Measurements from ENCODE around the gene ZBTB47. TPM values are rescaled to one million over a fixed set of nuclear protein-coding genes. Genes with fewer than 3 reads are reported as not detected.

ZBTB47 gene
- total and polyA plus RNA-seq, 8 donors = 10.1 to 40.3 (median 23.4) TPM

DNA sequence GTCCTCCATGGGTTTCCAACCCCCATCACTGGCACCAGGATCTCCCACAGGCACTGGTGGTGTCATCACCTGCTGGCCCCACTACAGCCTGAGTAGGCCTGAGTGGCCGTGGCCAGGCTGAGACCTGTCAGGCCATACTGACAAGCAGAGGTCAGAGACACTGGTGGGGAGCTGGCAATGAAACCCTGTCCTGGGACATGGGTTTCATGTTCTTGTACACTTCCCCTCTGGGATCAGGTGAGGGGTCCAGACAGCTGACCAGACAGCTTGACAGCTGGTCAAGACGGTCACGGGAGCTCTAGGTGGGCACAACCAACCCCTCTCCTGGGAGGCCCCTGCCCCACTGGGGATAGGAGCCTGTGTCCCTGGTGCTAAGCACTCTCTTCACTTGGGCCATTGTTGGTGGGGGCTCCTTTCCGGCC is 13.1 kb downstream of the ZBTB47 start:
- no peak for TF ChIP-seq POLR2A (IDR thresholded peaks at IDR 0.05)
- TF ChIP-seq EP300 (IDR thresholded peaks at IDR 0.05) = no peak
- no peak for TF ChIP-seq POLR2AphosphoS5 (IDR thresholded peaks at IDR 0.05)
- TF ChIP-seq, protein P1, sequence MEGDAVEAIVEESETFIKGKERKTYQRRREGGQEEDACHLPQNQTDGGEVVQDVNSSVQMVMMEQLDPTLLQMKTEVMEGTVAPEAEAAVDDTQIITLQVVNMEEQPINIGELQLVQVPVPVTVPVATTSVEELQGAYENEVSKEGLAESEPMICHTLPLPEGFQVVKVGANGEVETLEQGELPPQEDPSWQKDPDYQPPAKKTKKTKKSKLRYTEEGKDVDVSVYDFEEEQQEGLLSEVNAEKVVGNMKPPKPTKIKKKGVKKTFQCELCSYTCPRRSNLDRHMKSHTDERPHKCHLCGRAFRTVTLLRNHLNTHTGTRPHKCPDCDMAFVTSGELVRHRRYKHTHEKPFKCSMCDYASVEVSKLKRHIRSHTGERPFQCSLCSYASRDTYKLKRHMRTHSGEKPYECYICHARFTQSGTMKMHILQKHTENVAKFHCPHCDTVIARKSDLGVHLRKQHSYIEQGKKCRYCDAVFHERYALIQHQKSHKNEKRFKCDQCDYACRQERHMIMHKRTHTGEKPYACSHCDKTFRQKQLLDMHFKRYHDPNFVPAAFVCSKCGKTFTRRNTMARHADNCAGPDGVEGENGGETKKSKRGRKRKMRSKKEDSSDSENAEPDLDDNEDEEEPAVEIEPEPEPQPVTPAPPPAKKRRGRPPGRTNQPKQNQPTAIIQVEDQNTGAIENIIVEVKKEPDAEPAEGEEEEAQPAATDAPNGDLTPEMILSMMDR (IDR thresholded peaks at IDR 0.05) = no peak
- Histone ChIP-seq H3K4me1 (peaks cover 7 to 38% (median 21%) of the 10 kb centered on the region in 4 donors), H3K27ac (peak overlapping the region in 2 of 5 donors; percentile 17 to 62), H3K27me3 (no peaks in the 10 kb centered on the region), H3K4me3 (no peak overlapping the region), H3K36me3 (peaks cover 0 to 20% (median 3%) of the 10 kb centered on the region in 4 donors), H3K9me3 (no peaks in the 10 kb centered on the region)
- DNase-seq = no peak
- intact Hi-C loops (cut with DNase I; ENCODE audit: low total_unique reads) = no loop called here
- WGBS, 5 donors = 68 to 89% (median 75%) methylated on average over 4 of the region's 4 CpGs

DNA sequence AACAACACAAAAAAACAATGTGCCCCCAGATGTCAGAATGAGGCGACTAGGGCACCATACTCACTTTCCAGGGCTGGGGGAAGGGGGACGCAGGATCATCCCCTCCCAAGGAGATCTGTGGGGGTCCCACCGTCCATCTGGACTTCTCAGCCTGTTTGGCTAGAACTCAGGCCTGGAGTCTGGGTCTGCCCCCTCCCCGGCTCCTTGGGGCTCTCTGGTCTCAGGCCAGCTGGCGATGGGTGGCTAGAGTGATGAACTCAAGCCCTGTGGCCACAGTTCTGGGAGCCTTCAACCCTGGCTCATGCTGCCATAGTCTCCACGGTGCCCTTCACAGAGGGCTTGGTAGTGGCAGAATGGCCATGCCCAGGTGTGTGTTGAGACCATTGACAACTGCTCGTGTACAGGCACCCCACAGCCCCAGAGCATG is 13.6 kb downstream of the ZBTB47 start:
- no peak overlapping the region for H3K4me3 ChIP-seq
- WGBS, 5 donors = 55 to 82% (median 69%) methylated on average over 5 to 7 of the region's 7 CpGs
- intact Hi-C loops (cut with DNase I; ENCODE audit: low total_unique reads) = no loop called here
- peaks cover 7 to 38% (median 21%) of the 10 kb centered on the region in 4 donors for H3K4me1 ChIP-seq
- DNase-seq = no peak
- no peaks in the 10 kb centered on the region for H3K27me3 ChIP-seq
- peaks cover 0 to 16% (median under 1%) of the 10 kb centered on the region in 4 donors for H3K36me3 ChIP-seq
- H3K9me3 ChIP-seq = no peaks in the 10 kb centered on the region
- TF ChIP-seq EP300 (IDR thresholded peaks at IDR 0.05) = no peak
- TF ChIP-seq, protein P1 (IDR thresholded peaks at IDR 0.05) = no peak
- no peak for TF ChIP-seq POLR2AphosphoS5 (IDR thresholded peaks at IDR 0.05)
- TF ChIP-seq POLR2A (IDR thresholded peaks at IDR 0.05) = no peak
- H3K27ac ChIP-seq = peak overlapping the region in 1 of 5 donors; percentile 62

DNA sequence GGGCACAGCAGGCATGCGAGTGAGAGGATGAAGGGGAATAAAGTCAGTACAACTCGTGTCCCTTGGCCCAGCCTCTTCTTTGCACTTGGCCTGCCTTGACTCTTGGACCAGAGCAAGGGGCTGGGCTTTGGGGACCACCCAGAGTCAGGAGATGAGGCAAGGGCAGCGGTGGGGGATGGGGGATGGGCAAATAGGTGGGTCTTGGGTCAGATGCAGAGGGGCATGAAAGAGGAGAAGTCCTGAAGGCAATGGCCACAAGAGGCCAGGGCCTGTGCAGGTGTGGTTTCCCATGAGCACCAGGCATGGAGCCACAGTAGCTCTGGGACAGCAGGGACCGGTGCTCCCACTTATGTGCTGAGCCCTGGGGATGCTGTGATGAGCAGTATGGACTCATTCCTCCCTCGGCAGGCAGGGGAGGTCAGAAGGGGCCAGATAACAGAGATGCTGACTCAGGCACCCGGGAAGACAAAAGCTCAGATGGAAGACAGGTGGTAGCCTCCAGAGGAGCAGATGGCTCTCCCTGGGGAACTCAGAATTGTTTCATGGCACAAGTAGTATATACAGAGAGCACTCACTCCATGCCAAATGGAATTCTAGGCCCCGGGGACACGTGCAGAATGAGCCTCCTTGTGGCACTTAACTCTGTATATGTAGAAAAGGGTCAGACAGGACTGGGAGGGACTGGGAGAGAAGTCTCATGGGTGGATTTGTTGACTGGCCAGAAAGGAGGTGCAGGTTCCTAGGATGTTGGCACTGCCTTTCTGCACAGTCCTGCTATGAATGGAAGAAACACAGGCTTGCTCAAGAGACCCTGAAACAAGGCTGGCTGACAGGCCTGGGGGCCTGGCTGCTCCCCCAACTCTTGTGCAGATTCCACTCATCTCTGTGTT is 14.3 kb downstream of the ZBTB47 start:
- Histone ChIP-seq H3K4me1 (peaks cover 7 to 38% (median 21%) of the 10 kb centered on the region in 4 donors), H3K27ac (no peak overlapping the region), H3K4me3 (no peak overlapping the region), H3K36me3 (peaks cover 0 to 13% (median 0%) of the 10 kb centered on the region in 4 donors), H3K27me3 (no peaks in the 10 kb centered on the region), H3K9me3 (no peaks in the 10 kb centered on the region)
- TF ChIP-seq, protein P1 (IDR thresholded peaks at IDR 0.05) = no peak
- TF ChIP-seq EP300 (IDR thresholded peaks at IDR 0.05) (no peak), POLR2AphosphoS5 (IDR thresholded peaks at IDR 0.05) (no peak), POLR2A (IDR thresholded peaks at IDR 0.05) (no peak)
- no peak for DNase-seq
- intact Hi-C loops (cut with DNase I; ENCODE audit: low total_unique reads) = no loop called here
- 37 to 49% (median 44%) methylated on average over 8 of the region's 8 CpGs for WGBS, 5 donors

DNA sequence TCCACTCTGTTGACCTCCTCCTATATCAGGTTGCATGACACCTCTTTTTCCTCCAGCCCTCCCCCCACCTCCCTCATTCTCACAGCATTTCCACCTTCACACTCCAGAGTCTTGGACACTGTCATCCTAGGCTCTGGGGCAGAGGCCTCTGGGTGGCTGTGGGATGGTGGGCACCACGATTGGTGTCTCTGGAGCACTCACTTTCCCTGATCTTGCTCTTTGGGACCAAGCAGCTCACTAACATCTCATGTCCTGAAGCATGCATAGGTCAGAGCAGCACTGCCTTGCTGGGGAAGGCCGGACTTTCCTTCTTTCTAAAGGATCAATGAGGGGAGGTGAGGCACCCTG is 14.9 kb downstream of the ZBTB47 start:
- Histone ChIP-seq H3K4me3 (no peak overlapping the region), H3K9me3 (no peaks in the 10 kb centered on the region), H3K27me3 (no peaks in the 10 kb centered on the region), H3K36me3 (peaks cover 0 to 7% (median 0%) of the 10 kb centered on the region in 4 donors), H3K27ac (no peak overlapping the region), H3K4me1 (peaks cover 7 to 38% (median 21%) of the 10 kb centered on the region in 4 donors)
- 89 to 96% (median 93%) methylated on average over 2 of the region's 2 CpGs for WGBS, 5 donors
- intact Hi-C loops (cut with DNase I; ENCODE audit: low total_unique reads) = no loop called here
- DNase-seq = peak; percentile 4 to 8
- TF ChIP-seq, protein P1 (IDR thresholded peaks at IDR 0.05) = no peak
- TF ChIP-seq POLR2AphosphoS5 (IDR thresholded peaks at IDR 0.05) = no peak
- no peak for TF ChIP-seq EP300 (IDR thresholded peaks at IDR 0.05)
- TF ChIP-seq POLR2A (IDR thresholded peaks at IDR 0.05) = no peak

Measured in stomach (tissue), 9 donors.